Stimulated activated CD8-positive, alpha-beta memory T cell treated with anti-CD3 and anti-CD28 coated beads, Interleukin-7, amount 100 ng/mL, for 1 hour (primary cell): ENCODE data around the gene LYPLAL1.

Experiments
- DNase-seq, 2 donors: peaks; one replicate each; pipeline ENCODE4 v3.0.0-alpha.2; 2020; ENCODE audit warnings: low read depth in 2 of 2

The LYPLAL1 gene

GRCh38 chr1:219173758-219174459 is at the start of gene LYPLAL1:
Gene LYPLAL1, plus strand, starts transcription at chr1:219173878. Its CDS starts 13 bp downstream, at chr1:219173891.
- DNase-seq, result peak; percentile 73 to 77

GRCh38 chr1:219124163-219124562 is 49.5 kb upstream of the LYPLAL1 start:
- no peak for DNase-seq

GRCh38 chr1:219125342-219125741 is 48.3 kb upstream of the LYPLAL1 start:
- DNase-seq, result no peak

- no peak for DNase-seq
Observed at GRCh38 chr1:219126377-219126776, 47.3 kb upstream of the LYPLAL1 start.

GRCh38 chr1:219128957-219129356 is 44.7 kb upstream of the LYPLAL1 start:
- DNase-seq, result no peak

GRCh38 chr1:219130366-219130935 is 43.2 kb upstream of the LYPLAL1 start:
- DNase-seq, result no peak

GRCh38 chr1:219132939-219133338 is 40.7 kb upstream of the LYPLAL1 start:
- DNase-seq, result no peak

- no peak for DNase-seq
Observed at GRCh38 chr1:219138747-219139146, 34.9 kb upstream of the LYPLAL1 start.

- DNase-seq, result no peak
Observed at GRCh38 chr1:219140303-219140877, 33.3 kb upstream of the LYPLAL1 start.

- no peak for DNase-seq
Observed at GRCh38 chr1:219143735-219144134, 29.9 kb upstream of the LYPLAL1 start.

- no peak for DNase-seq
Observed at GRCh38 chr1:219144658-219145315, 28.9 kb upstream of the LYPLAL1 start.

- no peak for DNase-seq
Observed at GRCh38 chr1:219147571-219148019, 26.1 kb upstream of the LYPLAL1 start.

- DNase-seq, result no peak
Observed at GRCh38 chr1:219149009-219149577, 24.6 kb upstream of the LYPLAL1 start.

- DNase-seq, result no peak
Observed at GRCh38 chr1:219149953-219150352, 23.7 kb upstream of the LYPLAL1 start.

- DNase-seq, result no peak
Observed at GRCh38 chr1:219150913-219151312, 22.8 kb upstream of the LYPLAL1 start.

GRCh38 chr1:219151467-219151866 is 22.2 kb upstream of the LYPLAL1 start:
- DNase-seq, result no peak

GRCh38 chr1:219152751-219153150 is 20.9 kb upstream of the LYPLAL1 start:
- no peak for DNase-seq

GRCh38 chr1:219153723-219154122 is 20.0 kb upstream of the LYPLAL1 start:
- DNase-seq, result no peak

- DNase-seq, result no peak
Observed at GRCh38 chr1:219155135-219155534, 18.5 kb upstream of the LYPLAL1 start.

GRCh38 chr1:219159946-219160645 is 13.6 kb upstream of the LYPLAL1 start:
- DNase-seq, result no peak

- no peak for DNase-seq
Observed at GRCh38 chr1:219160967-219161366, 12.7 kb upstream of the LYPLAL1 start.

GRCh38 chr1:219161371-219161770 is 12.3 kb upstream of the LYPLAL1 start:
- DNase-seq, result no peak
